WTC11 (cell line): ENCODE measurements around the gene SNX1. TPM values are rescaled to one million over a fixed set of nuclear protein-coding genes. Genes with fewer than 3 reads are reported as not detected.
A peak's percentile ranks its signal among the peaks of the same experiment; 100 is the strongest.

ENCODE experiments used
- ATAC-seq: fragments of 200-7000 bp; cut with Tn5 transposase; 2 replicates; pipeline ENCODE4 v1.10.0; 2021; ENCODE audit warnings: mild to moderate bottlenecking, moderate library complexity
- CTCF ChIA-PET: fragments of 300-600 bp; sonication (Branson Sonifier 250); formaldehyde crosslinking; loops from one replicate; lab custom pipeline; 2021; ENCODE audit warnings: antibody characterized with exemption; lab: Charles Lee
- POLR2A ChIA-PET: fragments of 350-600 bp; sonication (Branson Sonifier 250); formaldehyde crosslinking; loops from one replicate; lab custom pipeline; 2021; ENCODE audit warnings: antibody characterized with exemption; lab: Charles Lee
- DNase-seq: peaks from one replicate; pipeline ENCODE4 v3.0.0; 2021; ENCODE audit warnings: low spot score
- H3K27ac Mint-ChIP-seq: 2 replicates; pipeline ENCODE4 v1.8.0; 2021; ENCODE audit warnings: mixed read lengths
- H3K27me3 Mint-ChIP-seq: 2 replicates; pipeline ENCODE4 v1.8.0; 2021; ENCODE audit warnings: low read depth, mild to moderate bottlenecking, moderate library complexity, mixed read lengths
- H3K36me3 Mint-ChIP-seq: 2 replicates; pipeline ENCODE4 v1.8.0; 2021; ENCODE audit warnings: mixed read lengths
- H3K4me1 Mint-ChIP-seq: 2 replicates; pipeline ENCODE4 v1.8.0; 2022; ENCODE audit warnings: mixed read lengths
- H3K4me3 Mint-ChIP-seq: 2 replicates; pipeline ENCODE4 v1.8.0; 2021; ENCODE audit warnings: mild to moderate bottlenecking, moderate library complexity, mixed read lengths
- H3K9me3 Mint-ChIP-seq: 2 replicates; pipeline ENCODE4 v1.8.0; 2021; ENCODE audit warnings: mixed read lengths
- CREB1 ChIP-seq: sonication (generic); formaldehyde crosslinking; IDR thresholded peaks from 2 replicates; pipeline ENCODE4 v1.8.0; 2023; ENCODE audit warnings: mild to moderate bottlenecking, missing genetic modification reagents
- CREM ChIP-seq: sonication (generic); formaldehyde crosslinking; IDR thresholded peaks from 2 replicates; pipeline ENCODE4 v1.8.1; 2022; ENCODE audit warnings: mild to moderate bottlenecking, missing genetic modification reagents, moderate library complexity
- FOXP1 ChIP-seq: sonication (generic); formaldehyde crosslinking; IDR thresholded peaks from 2 replicates; pipeline ENCODE4 v1.8.0; 2022; ENCODE audit warnings: missing genetic modification reagents, mild to moderate bottlenecking, moderate library complexity, borderline replicate concordance
- HMGA2 ChIP-seq: fragments of 250-450 bp; sonication (Bioruptor Pico); IDR thresholded peaks from 2 replicates; pipeline ENCODE4 v1.4.0; 2021; ENCODE audit warnings: mild to moderate bottlenecking, moderate library complexity
- IRF2 ChIP-seq: sonication (generic); formaldehyde crosslinking; IDR thresholded peaks from 2 replicates; pipeline ENCODE4 v1.8.0; 2022; ENCODE audit warnings: low read depth, missing genetic modification reagents, borderline replicate concordance
- SOX15 ChIP-seq: fragments of 250-450 bp; sonication (Bioruptor Pico); IDR thresholded peaks from 2 replicates; pipeline ENCODE4 v1.9.0; 2021; ENCODE audit warnings: mild to moderate bottlenecking
- ZNF121 ChIP-seq: sonication (generic); formaldehyde crosslinking; IDR thresholded peaks from 2 replicates; pipeline ENCODE4 v1.8.0; 2023; ENCODE audit warnings: missing genetic modification reagents
- ZNF423 ChIP-seq: fragments of 250-450 bp; sonication (Bioruptor Pico); IDR thresholded peaks from 2 replicates; pipeline ENCODE4 v2.1.2; 2022; ENCODE audit warnings: mild to moderate bottlenecking, moderate library complexity
- total RNA-seq: library from RNA; stranded (reverse); gene quantifications from 3 replicates; pipeline ENCODE4 v1.2.3, GENCODE V29; 2021
- TF ChIP-seq, protein P1 (sequence below): sonication (generic); formaldehyde crosslinking; IDR thresholded peaks from 2 replicates; pipeline ENCODE4 v1.8.1; 2023; ENCODE audit warnings: mild to moderate bottlenecking, missing genetic modification reagents, moderate library complexity
- TF ChIP-seq, protein P2 (sequence below): sonication (generic); formaldehyde crosslinking; IDR thresholded peaks from 2 replicates; pipeline ENCODE4 v1.8.0; 2022; ENCODE audit warnings: mild to moderate bottlenecking, missing genetic modification reagents
- TF ChIP-seq, protein P3 (sequence below): sonication (generic); formaldehyde crosslinking; IDR thresholded peaks from 2 replicates; pipeline ENCODE4 v1.8.1; 2022; ENCODE audit warnings: low read depth, mild to moderate bottlenecking, moderate library complexity, missing genetic modification reagents, borderline replicate concordance
- TF ChIP-seq, protein P4 (sequence below): sonication (generic); formaldehyde crosslinking; IDR thresholded peaks from 2 replicates; pipeline ENCODE4 v1.8.0; 2023; ENCODE audit warnings: missing genetic modification reagents
- TF ChIP-seq, protein P5 (sequence below): fragments of 200-600 bp; IDR thresholded peaks from 2 replicates; pipeline ENCODE4 v1.8.0; 2022; ENCODE audit warnings: antibody characterized with exemption
- TF ChIP-seq, protein P6 (sequence below): sonication (generic); formaldehyde crosslinking; conservative IDR thresholded peaks from 2 replicates; pipeline ENCODE4 v1.8.1; 2023; ENCODE audit warnings: mild to moderate bottlenecking, low read depth, missing genetic modification reagents, moderate library complexity
- TF ChIP-seq, protein P7 (sequence below): sonication (generic); formaldehyde crosslinking; IDR thresholded peaks from 2 replicates; pipeline ENCODE4 v1.8.1; 2023; ENCODE audit warnings: mild to moderate bottlenecking, missing genetic modification reagents

Gene SNX1
- total RNA-seq, 1 experiment from 2014 or later = 65.7 TPM

DNA sequence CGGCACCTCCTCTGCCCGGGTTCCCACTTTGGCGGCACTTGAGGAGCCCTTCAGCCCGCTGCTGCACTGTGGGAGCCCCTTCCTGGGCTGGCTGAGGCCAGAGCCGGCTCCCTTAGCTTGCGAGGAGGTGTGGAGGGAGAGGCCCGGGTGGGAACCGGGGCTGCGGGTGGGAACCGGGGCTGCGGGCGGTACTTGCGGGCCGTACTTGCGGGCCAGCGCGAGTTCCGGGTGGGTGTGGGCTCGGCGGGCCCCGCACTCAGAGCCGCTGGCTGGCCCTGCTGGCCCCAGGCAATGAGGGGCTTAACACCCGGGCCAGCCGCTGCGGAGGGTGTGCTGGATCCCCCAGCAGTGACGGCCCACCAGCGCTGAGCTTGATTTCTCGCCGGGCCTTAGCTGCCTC lies 35.1 kb upstream of the SNX1 start:
- CTCF ChIA-PET = interaction anchor here (1.0 kb wide), 1 partner anchor 14 kb away, joined by 3 read pairs; no protein-coding TSS in a partner anchor
- no peaks in the 10 kb centered on the region for H3K4me1 Mint-ChIP-seq

DNA sequence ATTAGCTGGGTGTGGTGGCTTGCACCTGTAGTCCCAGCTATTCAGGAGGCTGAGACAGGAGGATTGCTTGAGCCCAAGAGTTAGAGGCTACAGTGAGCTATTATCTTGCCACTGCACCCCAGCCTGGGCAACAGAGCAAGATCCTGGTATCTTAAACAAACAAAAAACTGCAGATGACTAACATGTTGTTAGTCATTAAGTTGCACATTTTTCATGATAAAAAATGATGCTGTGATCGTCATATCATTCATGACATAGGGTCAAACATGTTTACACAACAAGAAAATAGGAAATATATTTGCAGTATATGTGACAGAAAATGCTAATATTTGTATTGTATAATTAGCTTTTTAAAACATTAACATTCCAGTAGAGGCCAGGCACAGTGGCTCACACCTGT lies 29.3 kb upstream of the SNX1 start:
- DNase-seq = no peak
- Mint-ChIP-seq H3K9me3 (peaks cover 4% of the 10 kb centered on the region; the same call in 1 of the 2 replicates), H3K4me1 (0 out of 2 replicates have a peak, but pooled peaks cover 4% of the 10 kb centered on the region), H3K27me3 (no peaks in the 10 kb centered on the region; the same call in 1 of the 2 replicates), H3K4me3 (no peak overlapping the region), H3K36me3 (peaks cover 4% of the 10 kb centered on the region; the same call in 1 of the 2 replicates), H3K27ac (no peak overlapping the region)
- TF ChIP-seq FOXP1 (CRISPR knock-in tag) = no peak
- TF ChIP-seq, protein P1, sequence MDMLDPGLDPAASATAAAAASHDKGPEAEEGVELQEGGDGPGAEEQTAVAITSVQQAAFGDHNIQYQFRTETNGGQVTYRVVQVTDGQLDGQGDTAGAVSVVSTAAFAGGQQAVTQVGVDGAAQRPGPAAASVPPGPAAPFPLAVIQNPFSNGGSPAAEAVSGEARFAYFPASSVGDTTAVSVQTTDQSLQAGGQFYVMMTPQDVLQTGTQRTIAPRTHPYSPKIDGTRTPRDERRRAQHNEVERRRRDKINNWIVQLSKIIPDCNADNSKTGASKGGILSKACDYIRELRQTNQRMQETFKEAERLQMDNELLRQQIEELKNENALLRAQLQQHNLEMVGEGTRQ (CRISPR knock-in tag) = no peak
- TF ChIP-seq ZNF121 = peak; percentile 42; the same call in 1 of the 2 replicates
- CTCF ChIA-PET = interaction anchor here (0.6 to 1.8 kb wide), 6 partner anchors 85 to 600 kb away, joined by 3 to 7 read pairs (median 5); no protein-coding TSS in a partner anchor
- no peak for ATAC-seq
- POLR2A ChIA-PET = interaction anchor here (1.2 kb wide), 1 partner anchor 314 kb away, joined by 3 read pairs; no protein-coding TSS in a partner anchor

More for the DNA sequence above, 35.1 kb upstream of the SNX1 start:
- H3K27me3 Mint-ChIP-seq = no peaks in the 10 kb centered on the region; the same call in 1 of the 2 replicates
- ATAC-seq (no peak), DNase-seq (no peak)
- no peak overlapping the region for H3K4me3 Mint-ChIP-seq
- H3K9me3 Mint-ChIP-seq = peaks cover 6% of the 10 kb centered on the region; the same call in 1 of the 2 replicates
- POLR2A ChIA-PET = no interaction called here
- H3K36me3 Mint-ChIP-seq = no peaks in the 10 kb centered on the region
- no peak overlapping the region for H3K27ac Mint-ChIP-seq
- no peak for TF ChIP-seq IRF2 (CRISPR knock-in tag)
- no peak for TF ChIP-seq ZNF423 (CRISPR knock-in tag)
- TF ChIP-seq, protein P2, sequence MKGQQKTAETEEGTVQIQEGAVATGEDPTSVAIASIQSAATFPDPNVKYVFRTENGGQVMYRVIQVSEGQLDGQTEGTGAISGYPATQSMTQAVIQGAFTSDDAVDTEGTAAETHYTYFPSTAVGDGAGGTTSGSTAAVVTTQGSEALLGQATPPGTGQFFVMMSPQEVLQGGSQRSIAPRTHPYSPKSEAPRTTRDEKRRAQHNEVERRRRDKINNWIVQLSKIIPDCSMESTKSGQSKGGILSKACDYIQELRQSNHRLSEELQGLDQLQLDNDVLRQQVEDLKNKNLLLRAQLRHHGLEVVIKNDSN = no peak
- TF ChIP-seq, protein P3, sequence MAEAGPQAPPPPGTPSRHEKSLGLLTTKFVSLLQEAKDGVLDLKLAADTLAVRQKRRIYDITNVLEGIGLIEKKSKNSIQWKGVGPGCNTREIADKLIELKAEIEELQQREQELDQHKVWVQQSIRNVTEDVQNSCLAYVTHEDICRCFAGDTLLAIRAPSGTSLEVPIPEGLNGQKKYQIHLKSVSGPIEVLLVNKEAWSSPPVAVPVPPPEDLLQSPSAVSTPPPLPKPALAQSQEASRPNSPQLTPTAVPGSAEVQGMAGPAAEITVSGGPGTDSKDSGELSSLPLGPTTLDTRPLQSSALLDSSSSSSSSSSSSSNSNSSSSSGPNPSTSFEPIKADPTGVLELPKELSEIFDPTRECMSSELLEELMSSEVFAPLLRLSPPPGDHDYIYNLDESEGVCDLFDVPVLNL (CRISPR knock-in tag) = no peak
- TF ChIP-seq HMGA2 = no peak
- TF ChIP-seq SOX15 (CRISPR knock-in tag) = no peak
- TF ChIP-seq, protein P4, sequence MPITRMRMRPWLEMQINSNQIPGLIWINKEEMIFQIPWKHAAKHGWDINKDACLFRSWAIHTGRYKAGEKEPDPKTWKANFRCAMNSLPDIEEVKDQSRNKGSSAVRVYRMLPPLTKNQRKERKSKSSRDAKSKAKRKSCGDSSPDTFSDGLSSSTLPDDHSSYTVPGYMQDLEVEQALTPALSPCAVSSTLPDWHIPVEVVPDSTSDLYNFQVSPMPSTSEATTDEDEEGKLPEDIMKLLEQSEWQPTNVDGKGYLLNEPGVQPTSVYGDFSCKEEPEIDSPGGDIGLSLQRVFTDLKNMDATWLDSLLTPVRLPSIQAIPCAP = no peak

DNA sequence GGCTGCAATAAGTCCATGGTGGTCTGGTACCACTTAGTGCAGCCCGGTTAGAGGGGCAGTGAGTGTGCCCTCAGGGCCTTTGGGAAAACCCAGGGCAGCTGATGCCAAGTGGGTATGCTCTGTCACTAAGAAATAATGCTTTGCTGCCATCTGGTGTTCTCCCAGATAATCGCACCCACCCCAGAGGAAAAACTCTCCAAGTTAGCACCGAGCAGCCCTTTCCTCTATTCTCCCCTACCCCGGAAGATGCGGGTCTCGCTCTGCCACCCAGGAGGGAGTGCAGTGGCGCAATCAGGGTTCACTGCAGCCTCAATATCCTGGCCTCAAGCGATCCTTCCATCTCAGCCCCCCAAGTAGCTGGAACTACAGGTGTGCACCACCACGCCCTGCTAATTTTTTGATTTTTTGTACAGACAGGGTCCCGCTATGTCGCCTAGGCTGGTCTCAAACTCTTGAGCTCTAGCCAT lies 28.2 kb upstream of the SNX1 start:
- POLR2A ChIA-PET = no interaction called here
- ATAC-seq (peak; percentile 91), DNase-seq (peak; percentile 84)
- TF ChIP-seq, protein P5, sequence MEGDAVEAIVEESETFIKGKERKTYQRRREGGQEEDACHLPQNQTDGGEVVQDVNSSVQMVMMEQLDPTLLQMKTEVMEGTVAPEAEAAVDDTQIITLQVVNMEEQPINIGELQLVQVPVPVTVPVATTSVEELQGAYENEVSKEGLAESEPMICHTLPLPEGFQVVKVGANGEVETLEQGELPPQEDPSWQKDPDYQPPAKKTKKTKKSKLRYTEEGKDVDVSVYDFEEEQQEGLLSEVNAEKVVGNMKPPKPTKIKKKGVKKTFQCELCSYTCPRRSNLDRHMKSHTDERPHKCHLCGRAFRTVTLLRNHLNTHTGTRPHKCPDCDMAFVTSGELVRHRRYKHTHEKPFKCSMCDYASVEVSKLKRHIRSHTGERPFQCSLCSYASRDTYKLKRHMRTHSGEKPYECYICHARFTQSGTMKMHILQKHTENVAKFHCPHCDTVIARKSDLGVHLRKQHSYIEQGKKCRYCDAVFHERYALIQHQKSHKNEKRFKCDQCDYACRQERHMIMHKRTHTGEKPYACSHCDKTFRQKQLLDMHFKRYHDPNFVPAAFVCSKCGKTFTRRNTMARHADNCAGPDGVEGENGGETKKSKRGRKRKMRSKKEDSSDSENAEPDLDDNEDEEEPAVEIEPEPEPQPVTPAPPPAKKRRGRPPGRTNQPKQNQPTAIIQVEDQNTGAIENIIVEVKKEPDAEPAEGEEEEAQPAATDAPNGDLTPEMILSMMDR = peak; percentile 64
- TF ChIP-seq CREB1 (no peak), CREM (no peak)
- TF ChIP-seq, protein P6, sequence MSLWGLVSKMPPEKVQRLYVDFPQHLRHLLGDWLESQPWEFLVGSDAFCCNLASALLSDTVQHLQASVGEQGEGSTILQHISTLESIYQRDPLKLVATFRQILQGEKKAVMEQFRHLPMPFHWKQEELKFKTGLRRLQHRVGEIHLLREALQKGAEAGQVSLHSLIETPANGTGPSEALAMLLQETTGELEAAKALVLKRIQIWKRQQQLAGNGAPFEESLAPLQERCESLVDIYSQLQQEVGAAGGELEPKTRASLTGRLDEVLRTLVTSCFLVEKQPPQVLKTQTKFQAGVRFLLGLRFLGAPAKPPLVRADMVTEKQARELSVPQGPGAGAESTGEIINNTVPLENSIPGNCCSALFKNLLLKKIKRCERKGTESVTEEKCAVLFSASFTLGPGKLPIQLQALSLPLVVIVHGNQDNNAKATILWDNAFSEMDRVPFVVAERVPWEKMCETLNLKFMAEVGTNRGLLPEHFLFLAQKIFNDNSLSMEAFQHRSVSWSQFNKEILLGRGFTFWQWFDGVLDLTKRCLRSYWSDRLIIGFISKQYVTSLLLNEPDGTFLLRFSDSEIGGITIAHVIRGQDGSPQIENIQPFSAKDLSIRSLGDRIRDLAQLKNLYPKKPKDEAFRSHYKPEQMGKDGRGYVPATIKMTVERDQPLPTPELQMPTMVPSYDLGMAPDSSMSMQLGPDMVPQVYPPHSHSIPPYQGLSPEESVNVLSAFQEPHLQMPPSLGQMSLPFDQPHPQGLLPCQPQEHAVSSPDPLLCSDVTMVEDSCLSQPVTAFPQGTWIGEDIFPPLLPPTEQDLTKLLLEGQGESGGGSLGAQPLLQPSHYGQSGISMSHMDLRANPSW (CRISPR knock-in tag) = no peak
- TF ChIP-seq, protein P4 = no peak
- TF ChIP-seq, protein P7, sequence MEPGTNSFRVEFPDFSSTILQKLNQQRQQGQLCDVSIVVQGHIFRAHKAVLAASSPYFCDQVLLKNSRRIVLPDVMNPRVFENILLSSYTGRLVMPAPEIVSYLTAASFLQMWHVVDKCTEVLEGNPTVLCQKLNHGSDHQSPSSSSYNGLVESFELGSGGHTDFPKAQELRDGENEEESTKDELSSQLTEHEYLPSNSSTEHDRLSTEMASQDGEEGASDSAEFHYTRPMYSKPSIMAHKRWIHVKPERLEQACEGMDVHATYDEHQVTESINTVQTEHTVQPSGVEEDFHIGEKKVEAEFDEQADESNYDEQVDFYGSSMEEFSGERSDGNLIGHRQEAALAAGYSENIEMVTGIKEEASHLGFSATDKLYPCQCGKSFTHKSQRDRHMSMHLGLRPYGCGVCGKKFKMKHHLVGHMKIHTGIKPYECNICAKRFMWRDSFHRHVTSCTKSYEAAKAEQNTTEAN (CRISPR knock-in tag) = no peak
- Mint-ChIP-seq H3K9me3 (no peaks in the 10 kb centered on the region), H3K27ac (no peak overlapping the region), H3K4me3 (peak overlapping the region; percentile 27; the same call in 1 of the 2 replicates), H3K4me1 (0 out of 2 replicates have a peak, but pooled peaks cover 4% of the 10 kb centered on the region), H3K36me3 (peaks cover 12% of the 10 kb centered on the region), H3K27me3 (no peaks in the 10 kb centered on the region; the same call in 1 of the 2 replicates)
- CTCF ChIA-PET = interaction anchor here (0.6 to 2.9 kb wide), 36 partner anchors 12 to 601 kb away, joined by 3 to 33 read pairs (median 6); partner anchors contain the start of genes CIAO2A, DAPK2 and FBXL22
